Measurements from ENCODE around the gene ERC2.

The ERC2 gene

DNA sequence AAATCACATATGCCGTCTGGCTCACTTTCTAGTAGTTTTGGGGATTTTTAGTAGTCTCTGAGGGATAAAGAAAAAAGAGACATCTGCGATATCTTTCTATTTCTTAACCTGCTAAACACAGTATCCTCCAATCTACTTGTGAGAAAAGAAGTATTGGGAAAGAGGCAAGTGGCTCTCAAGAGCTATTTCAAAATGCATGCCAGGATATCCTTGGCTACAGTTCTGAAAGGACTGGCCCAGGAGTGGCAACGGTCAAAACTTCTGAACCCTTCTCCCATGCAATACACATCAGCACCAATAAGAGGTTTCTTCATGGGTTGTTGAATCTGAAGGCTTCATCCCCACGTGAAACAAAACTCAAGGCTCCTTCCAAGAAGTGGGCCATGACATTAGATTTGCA lies 777.1 kb downstream of the ERC2 start:
- TF ChIP-seq EZH2phosphoT487 (conservative IDR thresholded peaks at IDR 0.05; ENCODE audit: low read length) = no peak
- TF ChIP-seq, protein P1, sequence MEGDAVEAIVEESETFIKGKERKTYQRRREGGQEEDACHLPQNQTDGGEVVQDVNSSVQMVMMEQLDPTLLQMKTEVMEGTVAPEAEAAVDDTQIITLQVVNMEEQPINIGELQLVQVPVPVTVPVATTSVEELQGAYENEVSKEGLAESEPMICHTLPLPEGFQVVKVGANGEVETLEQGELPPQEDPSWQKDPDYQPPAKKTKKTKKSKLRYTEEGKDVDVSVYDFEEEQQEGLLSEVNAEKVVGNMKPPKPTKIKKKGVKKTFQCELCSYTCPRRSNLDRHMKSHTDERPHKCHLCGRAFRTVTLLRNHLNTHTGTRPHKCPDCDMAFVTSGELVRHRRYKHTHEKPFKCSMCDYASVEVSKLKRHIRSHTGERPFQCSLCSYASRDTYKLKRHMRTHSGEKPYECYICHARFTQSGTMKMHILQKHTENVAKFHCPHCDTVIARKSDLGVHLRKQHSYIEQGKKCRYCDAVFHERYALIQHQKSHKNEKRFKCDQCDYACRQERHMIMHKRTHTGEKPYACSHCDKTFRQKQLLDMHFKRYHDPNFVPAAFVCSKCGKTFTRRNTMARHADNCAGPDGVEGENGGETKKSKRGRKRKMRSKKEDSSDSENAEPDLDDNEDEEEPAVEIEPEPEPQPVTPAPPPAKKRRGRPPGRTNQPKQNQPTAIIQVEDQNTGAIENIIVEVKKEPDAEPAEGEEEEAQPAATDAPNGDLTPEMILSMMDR (IDR thresholded peaks at IDR 0.05; ENCODE audit: insufficient read depth, low read length, poor library complexity, severe bottlenecking) = no peak
- no peak overlapping the region for H3K27ac ChIP-seq (ENCODE audit: low read depth, low read length)
- H3K9ac ChIP-seq (ENCODE audit: low read length) = no peak overlapping the region

DNA sequence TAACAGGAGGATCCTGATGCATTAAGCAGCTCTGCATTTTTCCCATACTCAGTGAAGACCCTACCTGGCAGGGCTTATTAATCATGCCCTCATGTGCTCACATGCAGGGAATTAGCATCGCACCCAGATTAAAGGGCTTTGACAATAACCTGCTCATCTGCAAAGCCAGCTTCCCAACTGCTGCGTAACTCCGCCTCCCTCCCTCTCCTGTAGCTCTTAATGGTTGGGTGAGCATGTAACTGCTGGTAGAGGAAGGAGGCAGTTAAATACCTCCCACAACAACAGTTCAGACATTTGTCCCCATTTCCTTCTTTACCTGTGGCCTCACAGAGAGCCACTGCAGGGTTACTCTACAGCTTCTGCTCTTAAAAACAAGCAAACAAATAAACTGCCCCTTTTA lies 777.5 kb downstream of the ERC2 start:
- Histone ChIP-seq H3K9me2 (replicated peaks; ENCODE audit: insufficient read depth, low read length) (no peaks in the 10 kb centered on the region), H3K4me2 (ENCODE audit: low read depth, low read length, poor library complexity, severe bottlenecking) (no peak overlapping the region), H4K20me1 (ENCODE audit: low read depth, low read length) (no peaks in the 10 kb centered on the region), H2AFZ (ENCODE audit: low read depth, low read length, severe bottlenecking) (no peak overlapping the region), H3K4me3 (ENCODE audit: insufficient read depth, low read length, poor library complexity, severe bottlenecking) (no peak overlapping the region), H3K79me2 (ENCODE audit: insufficient read depth, low read length) (no peaks in the 10 kb centered on the region), H3K9ac (ENCODE audit: low read length) (no peak overlapping the region), H3K27ac (ENCODE audit: low read depth, low read length) (no peak overlapping the region), H3F3A (ENCODE audit: insufficient read depth) (no peaks in the 10 kb centered on the region), H3K27me3 (ENCODE audit: low read length) (no peaks in the 10 kb centered on the region), H3K36me3 (ENCODE audit: low read length) (no peaks in the 10 kb centered on the region), H3K9me3 (ENCODE audit: insufficient read depth, low read length) (no peaks in the 10 kb centered on the region)
- TF ChIP-seq, protein P1 (IDR thresholded peaks at IDR 0.05; ENCODE audit: insufficient read depth, low read length, poor library complexity, severe bottlenecking) = no peak
- no peak for TF ChIP-seq EZH2phosphoT487 (conservative IDR thresholded peaks at IDR 0.05; ENCODE audit: low read length)

More for the DNA sequence above, 777.1 kb downstream of the ERC2 start:
- no peaks in the 10 kb centered on the region for H3F3A ChIP-seq (ENCODE audit: insufficient read depth)
- no peaks in the 10 kb centered on the region for H3K79me2 ChIP-seq (ENCODE audit: insufficient read depth, low read length)
- H3K4me2 ChIP-seq (ENCODE audit: low read depth, low read length, poor library complexity, severe bottlenecking) = no peak overlapping the region
- no peaks in the 10 kb centered on the region for H3K9me3 ChIP-seq (ENCODE audit: insufficient read depth, low read length)
- no peaks in the 10 kb centered on the region for H3K9me2 ChIP-seq (replicated peaks; ENCODE audit: insufficient read depth, low read length)
- no peak overlapping the region for H2AFZ ChIP-seq (ENCODE audit: low read depth, low read length, severe bottlenecking)
- no peak overlapping the region for H3K4me3 ChIP-seq (ENCODE audit: insufficient read depth, low read length, poor library complexity, severe bottlenecking)
- H3K36me3 ChIP-seq (ENCODE audit: low read length) = no peaks in the 10 kb centered on the region
- H3K27me3 ChIP-seq (ENCODE audit: low read length) = no peaks in the 10 kb centered on the region
- no peaks in the 10 kb centered on the region for H4K20me1 ChIP-seq (ENCODE audit: low read depth, low read length)

DNA sequence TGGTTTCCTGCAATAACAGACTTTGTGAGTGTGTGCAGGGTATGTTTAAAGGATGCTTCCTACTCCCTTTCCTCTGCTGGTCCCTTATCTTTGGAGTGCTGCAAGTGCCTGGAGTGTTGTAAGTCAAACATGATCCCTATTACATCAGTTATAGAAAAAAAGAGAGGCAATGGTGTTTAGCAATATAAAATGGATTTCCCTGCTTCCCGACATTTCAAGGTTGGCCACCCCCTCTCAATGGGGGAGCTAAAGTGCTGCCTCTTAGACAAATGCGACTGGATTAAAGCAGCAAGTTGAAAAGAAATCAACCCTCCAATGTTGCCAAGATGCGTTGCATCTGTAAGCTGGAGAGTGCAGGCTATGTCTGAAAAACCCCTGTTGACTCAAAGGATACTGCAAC lies 778.1 kb downstream of the ERC2 start:
- Histone ChIP-seq H3K27ac (ENCODE audit: low read depth, low read length) (no peak overlapping the region), H3K9ac (ENCODE audit: low read length) (no peak overlapping the region), H3F3A (ENCODE audit: insufficient read depth) (no peaks in the 10 kb centered on the region), H4K20me1 (ENCODE audit: low read depth, low read length) (no peaks in the 10 kb centered on the region), H2AFZ (ENCODE audit: low read depth, low read length, severe bottlenecking) (no peak overlapping the region), H3K4me3 (ENCODE audit: insufficient read depth, low read length, poor library complexity, severe bottlenecking) (no peak overlapping the region), H3K36me3 (ENCODE audit: low read length) (no peaks in the 10 kb centered on the region), H3K9me2 (replicated peaks; ENCODE audit: insufficient read depth, low read length) (no peaks in the 10 kb centered on the region), H3K4me2 (ENCODE audit: low read depth, low read length, poor library complexity, severe bottlenecking) (no peak overlapping the region), H3K79me2 (ENCODE audit: insufficient read depth, low read length) (no peaks in the 10 kb centered on the region), H3K27me3 (ENCODE audit: low read length) (no peaks in the 10 kb centered on the region), H3K9me3 (ENCODE audit: insufficient read depth, low read length) (no peaks in the 10 kb centered on the region)
- TF ChIP-seq, protein P1 (IDR thresholded peaks at IDR 0.05; ENCODE audit: insufficient read depth, low read length, poor library complexity, severe bottlenecking) = no peak
- no peak for TF ChIP-seq EZH2phosphoT487 (conservative IDR thresholded peaks at IDR 0.05; ENCODE audit: low read length)

Data from SU-DHL-6 (cell line).